ENCODE data around the gene GNPDA2.

Gene GNPDA2

GRCh38 chr4:44678094-44679041, 48.0 kb downstream of the GNPDA2 start, which contains the start of gene GUF1:
TSS of gene GUF1 (plus strand) at chr4:44678420. CDS start at chr4:44678623, 203 bp downstream.
- DNase-seq, result peak; percentile 89

GRCh38 chr4:44675366-44675765, 51.0 kb downstream of the GNPDA2 start:
- no peak for DNase-seq

GRCh38 chr4:44674471-44674870, 51.9 kb downstream of the GNPDA2 start:
- DNase-seq, result no peak

- DNase-seq, result no peak
Measured at GRCh38 chr4:44671636-44672035, 54.7 kb downstream of the GNPDA2 start.

GRCh38 chr4:44670506-44671199, 55.7 kb downstream of the GNPDA2 start:
- no peak for DNase-seq

GRCh38 chr4:44668526-44668925, 57.8 kb downstream of the GNPDA2 start:
- DNase-seq, result no peak

- DNase-seq, result no peak
Measured at GRCh38 chr4:44663539-44664263, 62.7 kb downstream of the GNPDA2 start.

GRCh38 chr4:44662623-44663005, 63.7 kb downstream of the GNPDA2 start:
- no peak for DNase-seq

GRCh38 chr4:44661940-44662622, 64.3 kb downstream of the GNPDA2 start:
- no peak for DNase-seq

- no peak for DNase-seq
Measured at GRCh38 chr4:44660396-44660795, 66.0 kb downstream of the GNPDA2 start.

GRCh38 chr4:44652002-44652401, 74.4 kb downstream of the GNPDA2 start:
- no peak for DNase-seq

Data from NCI-H774 (cell line).